ENCODE results near the gene ABL1. TPM values are rescaled to one million over a fixed set of nuclear protein-coding genes. Genes with fewer than 3 reads are reported as not detected.

Gene ABL1
- polyA plus RNA-seq, 1 of the 3 experiments (the other 2 are of a cell fraction), result 24.6 TPM

DNA sequence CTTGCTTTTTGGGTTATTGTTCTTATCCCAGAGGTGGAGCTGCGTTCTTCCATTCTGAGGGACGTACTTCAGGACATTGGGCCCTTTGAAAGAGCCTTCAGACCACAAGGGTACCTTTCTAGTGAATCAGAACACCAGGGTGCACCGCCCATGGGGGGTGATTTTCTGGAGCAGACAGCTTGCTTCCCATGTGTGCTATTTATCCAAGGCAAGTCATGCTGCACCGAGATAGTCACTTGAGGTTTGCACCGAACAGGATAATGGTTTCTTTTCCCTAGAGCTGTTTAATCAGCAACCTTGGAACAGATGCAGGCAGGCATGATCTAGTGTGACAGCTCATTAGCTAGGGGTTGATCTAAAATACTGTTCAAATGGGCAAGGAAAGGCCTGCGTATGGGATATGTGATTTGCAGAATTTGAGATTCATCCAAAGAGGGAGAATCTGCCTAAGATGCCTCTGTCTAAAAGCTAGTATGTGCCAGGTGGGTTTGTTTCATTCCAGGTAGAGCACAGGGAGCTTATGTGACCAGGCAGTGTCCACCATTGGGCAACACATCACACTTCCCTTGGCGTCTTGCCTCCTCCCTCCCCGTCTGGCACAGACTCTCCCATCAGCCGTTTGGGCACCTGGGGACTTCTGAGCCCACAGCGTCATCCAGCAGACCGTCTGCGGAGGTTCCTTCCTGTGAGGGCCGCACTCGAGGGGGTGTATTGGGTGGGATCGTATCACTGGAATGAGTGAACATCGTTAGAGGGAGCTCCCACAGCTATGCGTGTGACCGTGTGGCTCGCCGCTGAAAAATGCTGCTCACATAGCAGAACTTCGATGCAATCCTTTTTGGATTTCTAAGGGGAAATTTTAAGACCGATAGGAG, 23.0 kb downstream of the ABL1 start (continued):
- TF ChIP-seq, protein P1, sequence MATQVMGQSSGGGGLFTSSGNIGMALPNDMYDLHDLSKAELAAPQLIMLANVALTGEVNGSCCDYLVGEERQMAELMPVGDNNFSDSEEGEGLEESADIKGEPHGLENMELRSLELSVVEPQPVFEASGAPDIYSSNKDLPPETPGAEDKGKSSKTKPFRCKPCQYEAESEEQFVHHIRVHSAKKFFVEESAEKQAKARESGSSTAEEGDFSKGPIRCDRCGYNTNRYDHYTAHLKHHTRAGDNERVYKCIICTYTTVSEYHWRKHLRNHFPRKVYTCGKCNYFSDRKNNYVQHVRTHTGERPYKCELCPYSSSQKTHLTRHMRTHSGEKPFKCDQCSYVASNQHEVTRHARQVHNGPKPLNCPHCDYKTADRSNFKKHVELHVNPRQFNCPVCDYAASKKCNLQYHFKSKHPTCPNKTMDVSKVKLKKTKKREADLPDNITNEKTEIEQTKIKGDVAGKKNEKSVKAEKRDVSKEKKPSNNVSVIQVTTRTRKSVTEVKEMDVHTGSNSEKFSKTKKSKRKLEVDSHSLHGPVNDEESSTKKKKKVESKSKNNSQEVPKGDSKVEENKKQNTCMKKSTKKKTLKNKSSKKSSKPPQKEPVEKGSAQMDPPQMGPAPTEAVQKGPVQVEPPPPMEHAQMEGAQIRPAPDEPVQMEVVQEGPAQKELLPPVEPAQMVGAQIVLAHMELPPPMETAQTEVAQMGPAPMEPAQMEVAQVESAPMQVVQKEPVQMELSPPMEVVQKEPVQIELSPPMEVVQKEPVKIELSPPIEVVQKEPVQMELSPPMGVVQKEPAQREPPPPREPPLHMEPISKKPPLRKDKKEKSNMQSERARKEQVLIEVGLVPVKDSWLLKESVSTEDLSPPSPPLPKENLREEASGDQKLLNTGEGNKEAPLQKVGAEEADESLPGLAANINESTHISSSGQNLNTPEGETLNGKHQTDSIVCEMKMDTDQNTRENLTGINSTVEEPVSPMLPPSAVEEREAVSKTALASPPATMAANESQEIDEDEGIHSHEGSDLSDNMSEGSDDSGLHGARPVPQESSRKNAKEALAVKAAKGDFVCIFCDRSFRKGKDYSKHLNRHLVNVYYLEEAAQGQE (IDR thresholded peaks at IDR 0.05; ENCODE audit: low read depth, low read length), result no peak
- TF ChIP-seq, protein P2, sequence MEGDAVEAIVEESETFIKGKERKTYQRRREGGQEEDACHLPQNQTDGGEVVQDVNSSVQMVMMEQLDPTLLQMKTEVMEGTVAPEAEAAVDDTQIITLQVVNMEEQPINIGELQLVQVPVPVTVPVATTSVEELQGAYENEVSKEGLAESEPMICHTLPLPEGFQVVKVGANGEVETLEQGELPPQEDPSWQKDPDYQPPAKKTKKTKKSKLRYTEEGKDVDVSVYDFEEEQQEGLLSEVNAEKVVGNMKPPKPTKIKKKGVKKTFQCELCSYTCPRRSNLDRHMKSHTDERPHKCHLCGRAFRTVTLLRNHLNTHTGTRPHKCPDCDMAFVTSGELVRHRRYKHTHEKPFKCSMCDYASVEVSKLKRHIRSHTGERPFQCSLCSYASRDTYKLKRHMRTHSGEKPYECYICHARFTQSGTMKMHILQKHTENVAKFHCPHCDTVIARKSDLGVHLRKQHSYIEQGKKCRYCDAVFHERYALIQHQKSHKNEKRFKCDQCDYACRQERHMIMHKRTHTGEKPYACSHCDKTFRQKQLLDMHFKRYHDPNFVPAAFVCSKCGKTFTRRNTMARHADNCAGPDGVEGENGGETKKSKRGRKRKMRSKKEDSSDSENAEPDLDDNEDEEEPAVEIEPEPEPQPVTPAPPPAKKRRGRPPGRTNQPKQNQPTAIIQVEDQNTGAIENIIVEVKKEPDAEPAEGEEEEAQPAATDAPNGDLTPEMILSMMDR (IDR thresholded peaks at IDR 0.05), result no peak
- TF ChIP-seq GABPA (IDR thresholded peaks at IDR 0.05; ENCODE audit: low read depth) (no peak), JUND (IDR thresholded peaks at IDR 0.05) (peak; percentile 28; the same call in 1 of the 2 replicates), EZH2phosphoT487 (IDR thresholded peaks at IDR 0.05; ENCODE audit: borderline replicate concordance, low read depth) (no peak), SMC3 (IDR thresholded peaks at IDR 0.05; ENCODE audit: low read depth, low read length) (no peak), MEF2A (IDR thresholded peaks at IDR 0.05; ENCODE audit: borderline replicate concordance, low read depth) (no peak), CHD2 (IDR thresholded peaks at IDR 0.05; ENCODE audit: low read length, partially characterized antibody) (no peak), SIN3A (IDR thresholded peaks at IDR 0.05; ENCODE audit: borderline replicate concordance, low read depth, low read length) (no peak), FOSL2 (IDR thresholded peaks at IDR 0.05; ENCODE audit: borderline replicate concordance, low read depth) (peak; percentile 56; the same call in 1 of the 2 replicates), MXI1 (IDR thresholded peaks at IDR 0.05; ENCODE audit: low read depth, low read length) (no peak)
- TF ChIP-seq, protein P3, sequence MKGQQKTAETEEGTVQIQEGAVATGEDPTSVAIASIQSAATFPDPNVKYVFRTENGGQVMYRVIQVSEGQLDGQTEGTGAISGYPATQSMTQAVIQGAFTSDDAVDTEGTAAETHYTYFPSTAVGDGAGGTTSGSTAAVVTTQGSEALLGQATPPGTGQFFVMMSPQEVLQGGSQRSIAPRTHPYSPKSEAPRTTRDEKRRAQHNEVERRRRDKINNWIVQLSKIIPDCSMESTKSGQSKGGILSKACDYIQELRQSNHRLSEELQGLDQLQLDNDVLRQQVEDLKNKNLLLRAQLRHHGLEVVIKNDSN (IDR thresholded peaks at IDR 0.05; ENCODE audit: borderline replicate concordance, low read depth), result no peak

Measured in SK-N-SH (cell line).